HG03565 (cell line): ENCODE measurements around the gene YWHAB.
"Not testable (repeated sequence)": the region's sequence is repeated elsewhere in the genome, so short reads cannot be mapped to it uniquely, and the experiment has no call there.

Experiments used
- ATAC-seq: cut with Tn5 transposase; IDR thresholded peaks from one replicate; pipeline ENCODE4 v1.9.1; 2021; ENCODE audit warnings: mild to moderate bottlenecking, moderate library complexity; ENCODE audit not compliant: unreplicated experiment

The YWHAB gene

DNA sequence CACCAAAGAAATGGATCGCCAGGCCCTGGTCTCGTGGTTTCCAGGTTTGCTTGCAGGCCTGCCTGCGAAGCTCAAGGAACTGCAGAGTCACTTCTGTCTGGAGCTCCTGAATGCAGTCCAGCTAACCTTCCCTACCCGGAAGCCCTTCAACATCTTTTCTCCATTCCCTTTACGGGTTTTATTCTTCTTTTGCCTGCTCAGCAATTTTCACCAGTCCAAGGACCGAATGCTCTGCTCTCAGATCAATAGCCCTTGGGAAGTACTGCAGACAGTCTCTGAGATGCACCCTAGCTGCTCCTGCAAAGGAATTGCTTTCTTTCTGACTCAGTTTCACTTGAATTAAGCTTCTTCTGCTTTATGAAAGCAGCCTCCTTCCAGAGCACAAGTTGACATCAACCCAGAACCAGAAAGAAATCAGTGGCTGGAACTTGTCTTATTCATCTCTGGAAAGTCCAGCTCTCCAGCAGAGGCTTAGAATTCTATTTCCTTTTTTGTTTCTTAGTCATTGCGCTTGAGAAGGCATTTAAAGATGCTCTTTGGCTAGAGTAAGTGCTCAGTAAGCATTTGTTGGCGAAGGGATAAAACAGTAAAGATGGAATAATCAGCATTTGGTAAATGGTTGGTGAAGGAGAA lies 18.7 kb upstream of the YWHAB start:
- ATAC-seq: no peak

DNA sequence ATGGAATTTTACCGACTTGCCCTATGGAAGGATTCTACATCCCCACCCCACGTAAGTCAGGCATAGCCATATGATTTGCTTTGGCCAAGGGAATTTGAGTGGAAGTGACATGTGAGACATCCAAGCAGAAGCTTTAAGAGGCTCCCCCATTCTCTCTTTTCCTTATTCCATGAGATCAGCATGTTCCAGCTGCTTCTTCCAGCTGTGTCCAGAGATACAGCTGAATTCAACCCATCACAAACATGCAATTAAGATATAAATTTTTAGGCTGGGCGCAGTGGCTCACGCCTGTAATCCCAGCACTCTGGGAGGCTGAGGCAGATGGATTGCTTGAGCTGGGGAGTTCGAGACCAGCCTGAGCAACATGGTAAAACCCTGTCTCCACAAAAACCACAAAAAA lies 16.0 kb upstream of the YWHAB start:
- ATAC-seq: no peak

DNA sequence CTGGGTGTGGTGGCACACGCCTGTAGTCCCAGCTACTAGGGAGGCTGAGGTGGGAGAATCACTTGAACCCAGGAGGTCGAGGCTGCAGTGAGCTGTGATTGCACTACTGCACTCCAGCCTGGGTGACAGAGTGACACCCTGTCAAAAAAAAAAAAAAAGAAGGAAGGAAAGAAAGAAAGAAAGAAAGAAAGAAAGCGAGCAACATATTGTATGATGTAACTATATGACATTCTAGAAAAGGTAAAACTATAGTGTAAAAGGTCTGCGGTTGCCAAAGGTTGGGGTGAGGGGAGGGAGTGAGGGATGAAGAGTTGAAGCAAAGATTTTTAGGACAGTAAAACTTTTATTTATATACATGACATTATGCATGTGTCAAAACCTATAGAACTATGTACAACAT lies 3.1 kb upstream of the YWHAB start:
- ATAC-seq: not testable (repeated sequence)

- no peak for ATAC-seq
Measured at GRCh38 chr20:44883214-44883902, 2.1 kb upstream of the YWHAB start.

- ATAC-seq: no peak
Measured at GRCh38 chr20:44884907-44885391, 556 bp upstream of the YWHAB start.

DNA sequence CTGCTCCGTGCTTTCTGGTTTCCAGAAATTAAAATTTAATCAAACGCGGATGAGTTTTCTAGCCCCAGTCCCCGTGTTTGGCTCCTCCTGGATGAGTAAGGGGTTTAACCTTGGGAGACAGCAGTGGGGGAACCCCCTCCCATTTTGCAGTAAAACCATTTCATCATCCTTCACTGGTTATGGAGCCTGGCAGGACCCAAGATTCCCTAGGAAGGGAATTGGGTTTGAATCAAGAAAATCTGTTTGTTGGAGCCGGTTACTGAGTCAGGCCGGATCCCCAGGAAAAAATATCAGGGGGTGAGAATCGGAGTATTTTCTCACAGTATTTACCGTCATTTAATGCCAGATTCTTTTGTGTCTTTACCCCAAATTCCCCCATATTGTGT lies 754 bp downstream of the YWHAB start:
- no peak for ATAC-seq

DNA sequence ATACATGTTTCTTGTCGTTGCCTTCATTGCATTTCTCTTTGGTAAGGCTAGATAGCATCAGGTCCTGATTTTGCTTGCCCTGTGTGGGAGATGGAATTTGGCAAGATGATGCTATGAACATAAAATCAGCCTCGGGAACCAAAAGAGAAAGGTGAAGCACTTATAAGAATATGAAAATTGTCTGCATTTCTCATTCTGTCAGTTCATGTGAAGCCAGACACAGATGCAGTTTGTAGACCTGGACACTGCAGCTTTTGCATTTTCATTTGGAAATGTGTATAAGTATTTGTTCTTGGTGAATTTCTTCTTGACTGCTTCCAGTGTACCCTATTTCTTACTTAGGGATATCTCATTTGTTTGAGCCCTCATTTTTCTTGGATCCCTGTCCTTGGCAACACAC lies 1.3 kb downstream of the YWHAB start:
- ATAC-seq: no peak

- ATAC-seq: no peak
Measured at GRCh38 chr20:44887466-44887865, 2.0 kb downstream of the YWHAB start.

GRCh38 chr20:44888226-44889103 lies 3.0 kb downstream of the YWHAB start:
- ATAC-seq: no peak

GRCh38 chr20:44891826-44892225 lies 6.3 kb downstream of the YWHAB start:
- no peak for ATAC-seq

DNA sequence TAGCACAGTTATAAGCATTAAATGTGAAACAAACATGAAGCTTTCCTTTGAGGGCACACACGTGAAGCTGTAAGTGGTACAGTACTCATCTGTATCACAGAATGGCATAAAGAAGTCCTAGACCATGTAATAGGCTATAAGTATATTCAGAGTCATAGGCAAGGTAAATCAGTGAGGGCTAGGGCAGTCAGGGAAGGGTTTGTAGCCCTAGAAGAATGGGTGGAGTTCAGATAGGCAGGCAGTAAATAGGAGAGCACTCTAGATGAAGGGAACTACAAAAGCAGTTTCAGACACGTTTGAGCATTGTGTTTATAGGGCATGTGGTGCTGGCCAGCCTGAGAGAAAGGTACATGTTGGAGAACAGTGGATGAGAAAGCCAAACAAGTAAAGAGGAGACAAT lies 9.5 kb downstream of the YWHAB start:
- no peak for ATAC-seq

DNA sequence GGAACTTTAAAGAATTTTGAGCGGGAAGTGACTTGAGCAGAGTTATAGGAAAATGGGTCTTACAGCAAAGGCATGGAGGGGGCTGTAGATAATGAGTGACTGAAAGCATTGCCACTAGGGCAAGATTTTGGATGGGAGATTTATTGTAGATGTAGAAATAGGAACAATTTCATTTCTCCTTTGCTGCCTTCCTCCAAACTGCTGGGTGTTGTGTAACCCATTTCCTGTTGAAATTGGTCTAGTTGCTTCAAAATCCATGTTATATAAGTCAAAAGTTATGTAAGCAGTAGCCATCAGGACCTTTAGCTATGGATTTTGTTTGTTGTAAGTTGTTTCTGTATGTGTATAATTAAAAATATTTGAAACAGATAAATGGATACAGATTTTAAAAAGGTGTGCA lies 11.1 kb downstream of the YWHAB start:
- no peak for ATAC-seq

GRCh38 chr20:44897133-44897532 lies 11.6 kb downstream of the YWHAB start:
- no peak for ATAC-seq

DNA sequence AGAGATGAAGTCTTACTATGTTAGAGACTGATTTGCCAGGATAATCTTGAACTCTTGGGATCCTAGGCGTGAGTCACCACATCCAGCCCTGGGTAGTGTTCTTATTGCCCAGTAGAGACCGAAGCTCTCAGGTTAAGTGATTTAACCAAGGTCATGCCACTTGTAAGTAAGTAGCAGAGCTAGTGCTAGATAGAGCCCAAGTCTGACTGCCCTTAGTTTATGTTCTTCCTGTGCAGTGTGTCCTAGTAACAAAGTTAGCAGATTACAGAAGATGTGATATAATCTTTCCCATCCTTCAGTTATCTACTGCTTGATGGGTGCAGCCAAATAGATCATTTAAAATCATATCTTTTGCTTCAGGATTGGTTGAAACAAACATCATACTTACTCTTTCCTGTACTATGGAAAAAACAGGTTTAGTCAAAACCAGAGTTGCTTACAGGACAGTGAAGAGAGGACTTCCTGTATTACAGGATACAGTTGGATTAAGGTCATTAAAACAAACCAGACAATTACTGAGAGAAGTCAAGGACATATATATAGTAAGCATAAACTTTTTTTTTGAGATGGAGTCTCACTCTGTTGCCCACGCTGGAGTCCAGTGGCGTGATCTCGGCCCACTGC lies 14.8 kb downstream of the YWHAB start:
- no peak for ATAC-seq

DNA sequence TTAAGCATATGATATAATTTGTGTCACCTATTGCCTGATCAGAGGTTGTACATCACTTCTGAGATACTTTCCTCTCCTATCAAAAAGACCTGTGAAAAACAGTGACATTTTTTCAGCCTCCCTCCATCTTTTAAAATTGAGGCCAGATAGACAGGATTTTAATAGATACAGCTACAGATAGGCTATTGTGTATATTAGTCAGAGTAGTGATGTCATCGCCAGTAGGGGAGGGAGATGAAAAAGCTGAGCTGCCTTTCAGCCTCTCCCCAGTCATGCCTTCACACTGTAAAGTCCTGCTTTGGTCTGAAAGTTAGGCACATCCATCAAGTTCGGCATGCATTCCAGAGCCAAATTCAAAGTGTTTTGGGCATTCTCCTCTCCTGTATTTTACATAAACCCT lies 16.5 kb downstream of the YWHAB start:
- ATAC-seq: no peak

DNA sequence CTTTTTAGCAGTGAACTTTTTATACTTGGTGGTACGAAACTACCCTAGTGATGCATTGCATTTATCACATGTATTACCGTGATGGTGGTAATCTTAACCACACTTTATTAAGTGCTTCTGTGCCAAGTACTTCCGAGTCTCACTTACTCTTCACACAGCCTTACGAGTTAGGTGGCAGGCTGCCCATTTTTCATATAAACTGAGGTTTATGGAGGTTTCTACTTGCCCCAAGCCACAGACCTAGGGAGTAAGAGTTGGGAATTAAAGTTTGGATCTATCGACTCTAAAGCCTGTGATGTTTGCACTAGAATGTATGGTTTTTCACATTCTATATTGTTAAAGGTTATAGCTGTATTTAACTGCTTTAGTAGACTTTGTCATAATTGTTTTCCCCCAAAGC lies 18.9 kb downstream of the YWHAB start:
- ATAC-seq: no peak

DNA sequence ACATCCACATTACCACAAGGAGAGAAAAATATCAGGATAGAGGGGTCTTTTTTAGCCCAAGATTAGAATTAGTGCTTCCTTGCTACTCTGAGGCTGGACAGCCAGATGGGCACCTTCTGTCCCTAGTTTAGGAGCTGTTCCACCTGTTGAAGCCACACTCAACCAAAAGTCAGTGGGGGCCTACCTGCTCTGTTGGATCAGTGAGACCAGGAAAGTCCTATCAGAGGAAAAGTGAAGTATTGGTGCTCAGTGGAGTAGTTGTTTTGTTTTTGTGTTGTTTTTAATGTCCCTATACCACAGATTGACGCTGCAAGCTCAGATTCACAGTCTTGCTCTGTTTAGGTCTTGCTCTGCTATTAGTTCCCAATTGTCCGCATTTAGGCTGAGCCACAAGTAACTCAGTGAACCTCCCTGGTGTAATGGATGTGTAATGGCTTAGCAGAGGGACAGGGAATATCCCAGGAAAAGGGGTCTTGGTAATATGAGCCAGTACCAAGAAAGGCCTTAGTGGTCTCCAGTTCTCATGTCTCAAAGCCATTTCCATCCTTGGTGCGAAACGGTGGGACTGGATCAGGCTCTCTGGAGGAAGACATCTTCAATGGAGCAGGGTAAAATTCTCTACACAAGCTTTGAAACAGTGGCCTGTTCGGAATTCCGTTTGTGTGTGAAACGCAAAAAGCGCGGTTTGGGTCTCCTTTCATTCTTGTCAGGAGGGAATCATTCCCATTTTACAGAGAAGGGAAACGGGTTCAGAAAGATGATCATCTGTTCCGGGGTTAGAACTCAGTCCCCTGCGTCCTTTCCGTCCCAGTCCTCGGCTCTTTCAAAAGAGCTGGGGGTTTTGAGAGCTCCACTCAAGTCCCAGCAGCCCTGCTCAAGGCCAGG lies 23.7 kb downstream of the YWHAB start:
- no peak for ATAC-seq

DNA sequence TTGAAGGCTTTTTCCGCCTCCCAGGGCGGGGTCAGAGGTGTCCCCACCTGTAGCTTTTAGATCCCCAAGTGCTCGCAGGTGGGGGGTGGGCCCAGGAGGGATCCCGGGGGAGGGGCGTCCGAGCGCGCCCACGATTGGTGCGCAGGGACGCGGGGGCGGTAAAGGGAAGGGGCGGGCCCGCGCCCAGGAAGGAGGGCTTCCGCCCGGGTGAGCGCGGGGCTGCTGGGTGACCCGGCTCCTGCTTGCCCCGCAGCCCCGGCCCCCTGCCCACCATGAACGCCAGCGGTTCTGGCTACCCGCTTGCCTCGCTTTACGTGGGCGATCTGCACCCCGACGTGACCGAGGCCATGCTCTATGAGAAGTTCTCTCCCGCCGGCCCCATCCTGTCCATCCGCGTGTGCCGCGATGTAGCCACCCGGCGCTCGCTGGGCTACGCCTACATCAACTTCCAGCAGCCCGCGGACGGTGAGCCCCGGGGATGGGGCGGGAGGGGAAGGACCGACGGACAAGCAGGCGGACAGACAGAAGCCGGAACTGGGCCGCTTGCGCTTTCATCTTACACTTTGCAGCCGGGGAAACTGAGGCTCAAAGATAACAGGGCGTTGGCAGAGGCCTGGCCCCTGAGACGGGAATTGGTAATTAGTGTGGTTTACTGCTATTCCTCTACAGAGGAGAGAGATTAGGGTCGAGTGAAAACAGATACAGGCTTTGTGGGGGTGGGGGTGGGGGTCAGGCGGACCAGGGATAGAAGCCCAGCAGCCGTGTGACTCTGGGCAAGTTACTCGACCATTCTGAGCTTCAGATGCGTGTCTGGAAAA lies 24.6 kb downstream of the YWHAB start, which contains the start of gene PABPC1L:
Gene PABPC1L, plus strand, starts transcription at position 189 of the 818 bp plus-strand sequence. Its CDS starts 84 bp downstream, at position 273.
- peak; percentile 49 for ATAC-seq

DNA sequence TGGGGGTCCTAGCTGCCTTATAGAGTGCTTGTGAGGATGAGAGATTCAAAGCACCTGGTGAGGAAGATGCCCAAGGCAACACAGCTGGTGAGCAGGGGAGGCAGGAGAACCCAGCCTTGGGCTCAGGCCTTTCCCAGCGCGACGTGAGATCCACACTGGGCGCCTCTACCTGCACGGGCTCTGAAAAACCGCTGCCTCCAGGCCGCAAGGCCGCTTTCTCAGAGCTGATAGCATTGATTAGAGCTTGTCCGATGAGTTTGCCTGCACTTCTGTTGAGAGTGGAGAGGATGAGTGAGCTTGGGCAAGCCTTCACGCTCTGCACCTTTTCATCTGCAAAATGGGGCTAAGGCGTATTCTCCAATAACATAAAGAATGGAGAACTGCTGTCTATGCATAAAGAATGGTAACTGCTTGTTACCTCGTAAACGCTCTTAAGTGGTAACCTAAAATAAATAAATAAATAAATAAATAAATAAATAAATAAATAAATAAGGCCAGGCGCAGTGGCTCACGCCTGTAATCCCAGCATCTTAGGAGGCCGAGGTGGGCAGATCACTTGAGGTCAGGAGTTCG lies 25.3 kb downstream of the YWHAB start:
- no peak for ATAC-seq
